Panc1 (cell line): Measurements from ENCODE around the gene CWF19L1.
"Not testable (repeated sequence)": the region's sequence is repeated elsewhere in the genome, so short reads cannot be mapped to it uniquely, and the experiment has no call there.

Experiments
- CTCF ChIP-seq: fragments of 450-650 bp; IDR thresholded peaks from 2 replicates; pipeline ENCODE4 v1.5.1; 2017; ENCODE audit warnings: mild to moderate bottlenecking
- REST ChIP-seq, 2 experiments: IDR thresholded peaks; 2 replicates each; pipeline ENCODE4 v1.6.1; 2011 to 2012; ENCODE audit warnings: low read depth in 2 of 2, control low read depth in 1 of 2, low read length in 1 of 2, mild to moderate bottlenecking in 1 of 2, moderate library complexity in 1 of 2; ENCODE audit not compliant: insufficient read depth in 1 of 2

GRCh38 chr10:100301123-100301522, 33.7 kb upstream of the CWF19L1 start:
- not testable (repeated sequence) for TF ChIP-seq CTCF; REST (IDR thresholded peaks at IDR 0.05; ENCODE audit: insufficient read depth in 1 of 2, low read depth in 2 of 2, low read length in 1 of 2)
